Heart right ventricle (tissue), 16 donors: ENCODE results near the gene MRI1. TPM values are rescaled to one million over a fixed set of nuclear protein-coding genes. Genes with fewer than 3 reads are reported as not detected.
A peak's percentile ranks its signal among the peaks of the same experiment; 100 is the strongest.

Source experiments
- ATAC-seq, 8 donors: fragments of 200-7000 bp; cut with Tn5 transposase; one replicate each; pipeline ENCODE4 v1.9.1; 2020; ENCODE audit warnings: mild to moderate bottlenecking in 8 of 8, moderate library complexity in 8 of 8, moderate number of reproducible peaks in 1 of 8
- DNase-seq, 2 donors: peaks; one replicate each; pipeline ENCODE4 v3.0.0-alpha.2; 2020
- H3K27ac ChIP-seq, 10 donors: fragments of 200-600 bp; sonication (generic) in 2 of 10; one replicate each; pipeline versions ENCODE4 v1.5.0 to v1.8.0; 2020 to 2022; ENCODE audit warnings: mild to moderate bottlenecking in 3 of 10
- H3K27me3 ChIP-seq, 7 donors: fragments of 200-600 bp; one replicate each; pipeline ENCODE4 v1.8.0; 2021 to 2022; ENCODE audit warnings: mild to moderate bottlenecking in 2 of 7
- H3K36me3 ChIP-seq, 9 donors: fragments of 200-600 bp; sonication (generic) in 1 of 9; one replicate each; pipeline versions ENCODE4 v1.5.0 to v1.8.0; 2020 to 2022; ENCODE audit warnings: mild to moderate bottlenecking in 2 of 9
- H3K4me1 ChIP-seq, 9 donors: fragments of 200-600 bp; sonication (generic) in 1 of 9; one replicate each; pipeline versions ENCODE4 v1.5.0 to v1.8.0; 2020 to 2022; ENCODE audit warnings: mild to moderate bottlenecking in 4 of 9
- H3K4me3 ChIP-seq, 10 donors: fragments of 200-600 bp; sonication (generic) in 2 of 10; one replicate each; pipeline versions ENCODE4 v1.5.0 to v1.8.0; 2020 to 2022; ENCODE audit warnings: mild to moderate bottlenecking in 7 of 10, moderate library complexity in 2 of 10
- H3K9me3 ChIP-seq, 11 donors: fragments of 200-600 bp in 10 of 11; sonication (generic) in 2 of 11; one replicate each; pipeline versions ENCODE4 v1.5.0 to v1.8.0; 2013 to 2022; ENCODE audit warnings: mild to moderate bottlenecking in 2 of 11, control low read depth in 1 of 11, moderate library complexity in 1 of 11
- CTCF ChIP-seq, 9 donors: fragments of 200-600 bp; sonication (generic) in 2 of 9; IDR thresholded peaks; one replicate each; pipeline versions ENCODE4 v1.5.0 to v1.8.0; 2021 to 2022; ENCODE audit warnings: antibody characterized with exemption in 9 of 9, mild to moderate bottlenecking in 5 of 9, moderate library complexity in 1 of 9
- WGBS, 2 donors: extraction: QIAGEN DNeasy Blood & Tissue Kit; methylation state at CpG; one replicate each; pipeline ENCODE4 v1.1.7; 2013; ENCODE audit warnings: inconsistent platforms in 1 of 2; 5-methylcytosine and 5-hydroxymethylcytosine counted together
- intact Hi-C, 10 donors: fragments of 100-400 bp; cut with DNase I; formaldehyde crosslinking; loops; one replicate each; pipeline versions ENCODE4 v1.11.1 to v1.14.2; 2022
- polyA plus RNA-seq, 2 donors: library from polyadenylated mRNA; stranded (reverse); fragments of 200-250 nt; gene quantifications; one replicate each; pipeline ENCODE4 v1.2.3, GENCODE V29; 2013
- total RNA-seq, 10 donors: library from RNA; stranded (reverse); fragmentation: NEBNext Ultra II Directional in 3 of 10; extraction: Animal tissue kit (Norgen Biotek cat#: 25700) in 3 of 10; gene quantifications; one replicate each; pipeline versions ENCODE4 v1.2.1 to v1.2.4, GENCODE V29; 2021 to 2023
- donor health status: Arrhythmogenic right ventricular cardiomyopathy.
- donor health status: ischemic (EF 13 %, LVEDD 7.1; RV severe dilation, severe dysfunction).
- donor health status: healthy with polysubstance abuse.
- donor health status: DM: no; HTN: yes; CAD: no.
- donor health status: DM: no; HTN: no; CAD: no.
- donor health status: ischemic (EF 25% LVEDD 6.9; RV normal size, moderate dysfunction).
- donor health status: ischemic (EF 25% LVEDD 5.7; RV mildly dilated, moderate dysfunction).
- donor health status: healthy.
- donor health status: DM: yes; HTN: yes; CAD: no.
- donor health status: Ischemic cardiomyopathy.
- donor health status: ischemic (EF 35%, LVEDD 5.7; RV mildly dilated, moderate dysfunction).
- donor health status: nonischemic (EF 11% LVEDD 7.7; RV severe dilation, severe dysfunction).
- donor health status: DM: yes; HTN: yes; CAD: no.
- donor health status: PGD.
- donor health status: ischemic (EF 29% LVEDD 5.4; RV normal size, mild dysfunction).
- donor health status: nonischemic (EF 23%, LVEDD 6.1; RV moderate dilation, normal function).

Gene MRI1
- total and polyA plus RNA-seq, 12 donors = 9.9 to 18.7 (median 13.0) TPM

GRCh38 chr19:13794398-13794756, 30.1 kb downstream of the MRI1 start:
- intact Hi-C loops = no loop called here
- ATAC-seq = peak; percentile 3 to 56 (median 38)
- peak overlapping the region; percentile 48 to 94 (median 90) for H3K27ac ChIP-seq
- peak; percentile 74 to 86 for DNase-seq
- H3K4me3 ChIP-seq = peak overlapping the region; percentile 62 to 96 (median 73)
- H3K4me1 ChIP-seq = peaks cover 16 to 42% (median 30%) of the 10 kb centered on the region in 9 donors
- H3K9me3 ChIP-seq = no peaks in the 10 kb centered on the region
- H3K27me3 ChIP-seq = no peaks in the 10 kb centered on the region
- no peak for TF ChIP-seq CTCF (IDR thresholded peaks at IDR 0.05)
- 2 to 8% methylated on average over 8 of the region's 8 CpGs for WGBS, 2 donors
- peaks cover 0 to 2% (median 0%) of the 10 kb centered on the region in 9 donors for H3K36me3 ChIP-seq

- Histone ChIP-seq H3K27me3 (no peaks in the 10 kb centered on the region), H3K27ac (peak within 1 kb of the TSS; percentile 83 to 94 (median 91)), H3K36me3 (peaks cover 0 to 6% (median 0%) of the 10 kb centered on the region in 9 donors), H3K9me3 (no peaks in the 10 kb centered on the region), H3K4me1 (peaks cover 16 to 36% (median 30%) of the 10 kb centered on the region in 9 donors), H3K4me3 (peak within 1 kb of the TSS; percentile 62 to 96 (median 73))
- ATAC-seq (peak; percentile 95 to 98 (median 97)), DNase-seq (peak; percentile 98 to 99)
- intact Hi-C loops = loop anchor here in 6 of 10 donors (5.0 kb wide), 3 partner anchors 37 to 67 kb away; no protein-coding TSS in a partner anchor
- no peak for TF ChIP-seq CTCF (IDR thresholded peaks at IDR 0.05)
- WGBS, 2 donors = 1 to 2% methylated on average over 62 to 71 of the region's 71 CpGs
Observed at GRCh38 chr19:13794757-13795589, 30.7 kb downstream of the MRI1 start, which contains the start of gene ZSWIM4. Gene ZSWIM4, plus strand, starts transcription at chr19:13795443. Its CDS starts 206 bp downstream, at chr19:13795649.

- Histone ChIP-seq H3K36me3 (peaks cover 0 to 9% (median 0%) of the 10 kb centered on the region in 9 donors), H3K9me3 (no peaks in the 10 kb centered on the region), H3K27ac (peak overlapping the region; percentile 83 to 94 (median 91)), H3K27me3 (no peaks in the 10 kb centered on the region), H3K4me1 (peaks cover 16 to 35% (median 29%) of the 10 kb centered on the region in 9 donors), H3K4me3 (peak overlapping the region; percentile 60 to 96 (median 73))
- DNase-seq (no peak), ATAC-seq (peak in 3 of 8 donors; percentile 3 to 18 (median 11))
- no peak for TF ChIP-seq CTCF (IDR thresholded peaks at IDR 0.05)
- intact Hi-C loops = loop anchor here in 6 of 10 donors (5.0 kb wide), 3 partner anchors 37 to 67 kb away; no protein-coding TSS in a partner anchor
- WGBS, 2 donors = 3 to 4% methylated on average over 28 to 36 of the region's 42 CpGs
Observed at GRCh38 chr19:13795595-13796300, 31.4 kb downstream of the MRI1 start.
